Prostate gland (tissue), 2 donors: ENCODE measurements around the gene SSC4D. TPM values are rescaled to one million over a fixed set of nuclear protein-coding genes. Genes with fewer than 3 reads are reported as not detected.

ENCODE experiments used
- DNase-seq: peaks from one replicate; pipeline ENCODE4 v3.0.0-alpha.2; 2019; ENCODE audit warnings: low spot score
- H3K27ac ChIP-seq, 2 donors: fragments of 200-600 bp; sonication (generic); 2 replicates each; pipeline ENCODE4 v1.5.1; 2017 to 2019
- H3K27me3 ChIP-seq: fragments of 200-600 bp; sonication (generic); replicated peaks from 2 replicates; pipeline ENCODE4 v1.5.1; 2019; ENCODE audit not compliant: insufficient read depth
- H3K36me3 ChIP-seq, 2 donors: fragments of 200-600 bp; sonication (generic); 1 replicate in 1 of 2; 2 replicates in 1 of 2; pipeline versions ENCODE4 v1.5.1 to v1.8.1; 2017 to 2019
- H3K4me1 ChIP-seq: fragments of 200-600 bp; sonication (generic); replicated peaks from 2 replicates; pipeline ENCODE4 v1.5.1; 2019
- H3K4me3 ChIP-seq, 2 donors: fragments of 200-600 bp; sonication (generic); 2 replicates each; pipeline ENCODE4 v1.5.1; 2017 to 2019
- H3K9me3 ChIP-seq: fragments of 200-600 bp; sonication (generic); 2 replicates; pipeline ENCODE4 v1.5.1; 2017
- POLR2A ChIP-seq: fragments of 450-650 bp; IDR thresholded peaks from one replicate; pipeline ENCODE4 v1.6.1; 2016; ENCODE audit warnings: antibody characterized with exemption, mild to moderate bottlenecking
- POLR2AphosphoS5 ChIP-seq: sonication (generic); formaldehyde crosslinking; IDR thresholded peaks from one replicate; pipeline ENCODE4 v1.6.1; 2017; ENCODE audit warnings: antibody characterized with exemption
- WGBS: methylation state at CpG from one replicate; pipeline ENCODE4 v1.1.5; 2018; 5-methylcytosine and 5-hydroxymethylcytosine counted together
- intact Hi-C: fragments of 100-400 bp; cut with DNase I; formaldehyde crosslinking; loops from one replicate; pipeline ENCODE4 v1.14.2; 2022
- total RNA-seq, 2 donors: library from RNA; depleted of rRNA; stranded (reverse); fragments of >200 nt; gene quantifications; one replicate each; pipeline ENCODE4 v1.1.0, GENCODE V29; 2016
- TF ChIP-seq, protein P1 (sequence below), 4 experiments: fragments of 200-600 bp in 2 of 4; fragments of 450-650 bp in 2 of 4; sonication (generic) in 2 of 4; IDR thresholded peaks; 1 replicate in 3 of 4; 2 replicates in 1 of 4; pipeline ENCODE4 v1.5.1; 2016 to 2019; ENCODE audit warnings: antibody characterized with exemption in 4 of 4, mild to moderate bottlenecking in 2 of 4, moderate library complexity in 2 of 4

Gene SSC4D
- total RNA-seq, 2 donors from 2014 or later: 1.0 TPM; not detected in 1

DNA sequence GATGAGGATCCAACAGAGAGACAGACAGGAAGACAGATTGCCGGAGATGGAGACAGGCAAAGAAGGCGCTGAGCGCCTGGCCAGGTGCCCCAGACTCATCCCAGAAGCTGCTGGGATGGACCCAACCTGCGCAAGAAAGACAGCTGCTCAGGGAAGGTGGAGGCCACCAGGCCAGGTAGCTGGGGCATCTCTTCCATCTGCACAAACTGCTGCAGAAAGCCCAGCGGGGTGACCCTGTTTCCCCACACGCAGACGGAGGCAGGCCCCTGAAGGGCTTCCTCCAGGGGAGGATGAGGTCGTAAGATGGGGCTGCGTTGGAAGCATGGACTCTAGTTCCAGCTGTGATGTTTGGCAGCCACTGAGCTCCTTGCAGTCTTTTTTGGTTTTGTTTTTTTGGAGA is 34.2 kb downstream of the SSC4D start:
- no peak overlapping the region for H3K27ac ChIP-seq
- no peak overlapping the region for H3K4me3 ChIP-seq
- H3K9me3 ChIP-seq: no peaks in the 10 kb centered on the region
- no peaks in the 10 kb centered on the region for H3K27me3 ChIP-seq
- no peaks in the 10 kb centered on the region for H3K4me1 ChIP-seq
- no peaks in the 10 kb centered on the region for H3K36me3 ChIP-seq
- intact Hi-C loops: no loop called here
- WGBS: 80% methylated on average over 9 of the region's 9 CpGs
- no peak for TF ChIP-seq POLR2AphosphoS5
- TF ChIP-seq, protein P1, sequence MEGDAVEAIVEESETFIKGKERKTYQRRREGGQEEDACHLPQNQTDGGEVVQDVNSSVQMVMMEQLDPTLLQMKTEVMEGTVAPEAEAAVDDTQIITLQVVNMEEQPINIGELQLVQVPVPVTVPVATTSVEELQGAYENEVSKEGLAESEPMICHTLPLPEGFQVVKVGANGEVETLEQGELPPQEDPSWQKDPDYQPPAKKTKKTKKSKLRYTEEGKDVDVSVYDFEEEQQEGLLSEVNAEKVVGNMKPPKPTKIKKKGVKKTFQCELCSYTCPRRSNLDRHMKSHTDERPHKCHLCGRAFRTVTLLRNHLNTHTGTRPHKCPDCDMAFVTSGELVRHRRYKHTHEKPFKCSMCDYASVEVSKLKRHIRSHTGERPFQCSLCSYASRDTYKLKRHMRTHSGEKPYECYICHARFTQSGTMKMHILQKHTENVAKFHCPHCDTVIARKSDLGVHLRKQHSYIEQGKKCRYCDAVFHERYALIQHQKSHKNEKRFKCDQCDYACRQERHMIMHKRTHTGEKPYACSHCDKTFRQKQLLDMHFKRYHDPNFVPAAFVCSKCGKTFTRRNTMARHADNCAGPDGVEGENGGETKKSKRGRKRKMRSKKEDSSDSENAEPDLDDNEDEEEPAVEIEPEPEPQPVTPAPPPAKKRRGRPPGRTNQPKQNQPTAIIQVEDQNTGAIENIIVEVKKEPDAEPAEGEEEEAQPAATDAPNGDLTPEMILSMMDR (IDR thresholded peaks at IDR 0.05): no peak
- TF ChIP-seq POLR2A: no peak
- no peak for DNase-seq

DNA sequence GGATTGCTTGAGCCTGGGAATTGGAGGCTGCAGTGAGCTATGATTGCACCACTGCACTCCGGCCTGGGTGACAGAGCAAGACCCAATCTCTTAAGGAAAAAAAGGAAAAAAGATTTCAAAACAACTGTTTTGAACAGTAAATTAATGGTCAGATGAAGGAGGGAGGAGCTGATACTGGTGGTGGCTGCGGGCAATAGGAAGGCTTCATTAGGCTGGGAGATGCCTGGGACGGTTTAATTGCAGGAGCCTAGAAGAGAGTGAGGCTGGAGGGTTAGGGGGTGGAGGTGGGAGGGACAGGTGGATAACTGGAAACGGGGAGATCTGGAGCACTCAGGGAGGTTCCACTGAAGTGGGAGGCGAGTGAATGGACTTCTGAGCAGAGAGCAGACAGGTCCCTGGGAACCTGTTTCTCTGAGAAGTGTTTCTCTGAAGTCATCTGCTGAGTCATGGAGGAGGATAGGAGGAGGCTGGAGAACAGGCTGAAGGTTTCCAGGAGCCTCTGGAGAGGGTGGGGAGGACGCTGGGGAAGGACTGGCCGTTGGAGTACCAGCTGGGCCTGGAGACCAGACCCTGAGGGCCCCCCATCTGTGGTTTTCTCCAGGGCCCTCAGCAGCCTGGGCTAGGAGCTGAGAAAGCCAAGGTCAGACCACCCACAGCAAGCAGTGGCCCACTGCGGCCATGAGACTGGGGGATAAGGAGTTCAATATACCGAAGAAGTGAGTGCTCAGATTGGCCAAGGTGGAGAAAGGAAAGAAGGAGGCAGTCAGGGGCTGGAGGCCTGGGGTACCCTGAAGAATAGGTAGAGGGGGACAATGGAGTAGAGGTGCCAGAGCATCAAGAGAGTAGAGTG is 36.3 kb downstream of the SSC4D start:
- TF ChIP-seq POLR2A: no peak
- H3K27me3 ChIP-seq: no peaks in the 10 kb centered on the region
- H3K4me3 ChIP-seq: no peak overlapping the region
- no peak overlapping the region for H3K27ac ChIP-seq
- 72% methylated on average over 9 of the region's 9 CpGs for WGBS
- H3K9me3 ChIP-seq: no peaks in the 10 kb centered on the region
- H3K36me3 ChIP-seq: no peaks in the 10 kb centered on the region
- intact Hi-C loops: no loop called here
- DNase-seq: no peak
- no peaks in the 10 kb centered on the region for H3K4me1 ChIP-seq

DNA sequence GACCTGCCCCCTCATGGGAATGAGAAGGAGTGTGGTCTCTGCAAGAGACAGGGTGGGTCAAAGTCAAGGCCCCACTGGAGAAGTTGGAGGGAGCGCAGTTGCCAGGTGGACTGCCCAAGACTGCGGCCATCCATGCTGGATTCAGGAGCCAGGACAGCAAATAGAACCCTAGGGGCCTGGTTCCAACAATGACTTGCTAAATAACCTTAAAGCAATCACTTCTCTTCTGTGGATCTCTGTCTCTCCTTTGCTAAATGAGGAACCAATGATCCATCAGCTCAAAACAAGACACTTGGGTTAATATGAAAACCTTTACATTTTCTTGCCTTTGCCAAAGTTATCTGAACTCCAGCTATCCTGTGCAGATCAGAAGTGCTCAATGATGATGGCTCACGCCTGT is 38.1 kb downstream of the SSC4D start:
- no peak overlapping the region for H3K27ac ChIP-seq
- H3K4me3 ChIP-seq: no peak overlapping the region
- no peak for DNase-seq
- no peaks in the 10 kb centered on the region for H3K27me3 ChIP-seq
- no peak for TF ChIP-seq POLR2AphosphoS5
- TF ChIP-seq POLR2A: no peak
- TF ChIP-seq, protein P1 (IDR thresholded peaks at IDR 0.05): no peak
- 93% methylated on average over 3 of the region's 3 CpGs for WGBS
- no peaks in the 10 kb centered on the region for H3K4me1 ChIP-seq
- no peaks in the 10 kb centered on the region for H3K36me3 ChIP-seq
- H3K9me3 ChIP-seq: no peaks in the 10 kb centered on the region
- intact Hi-C loops: no loop called here

DNA sequence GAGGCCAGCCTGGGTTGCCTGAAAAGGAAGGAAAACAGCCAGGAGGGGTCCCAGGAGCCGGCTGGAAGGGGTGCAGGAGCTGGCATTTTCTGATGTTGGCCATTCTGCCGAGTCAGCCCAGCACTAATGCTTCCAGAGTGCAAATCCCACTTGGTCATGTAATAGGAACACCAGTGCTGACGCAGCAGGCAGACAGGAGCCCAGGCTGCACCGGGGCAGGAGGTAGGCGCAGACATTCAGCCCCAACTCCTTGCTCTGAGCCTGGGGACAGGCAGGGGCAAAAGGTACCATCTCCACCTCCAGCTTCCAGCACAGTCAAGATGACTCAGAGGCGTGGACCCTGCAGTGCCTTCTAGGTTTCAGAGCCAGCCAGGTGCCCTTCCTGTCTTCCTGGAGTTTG is 40.5 kb downstream of the SSC4D start:
- no peaks in the 10 kb centered on the region for H3K4me1 ChIP-seq
- no peak for TF ChIP-seq POLR2A
- no peak for TF ChIP-seq POLR2AphosphoS5
- TF ChIP-seq, protein P1 (IDR thresholded peaks at IDR 0.05): no peak
- DNase-seq: no peak
- intact Hi-C loops: no loop called here
- no peaks in the 10 kb centered on the region for H3K9me3 ChIP-seq
- no peaks in the 10 kb centered on the region for H3K27me3 ChIP-seq
- no peak overlapping the region for H3K27ac ChIP-seq
- 84% methylated on average over 6 of the region's 6 CpGs for WGBS
- H3K4me3 ChIP-seq: no peak overlapping the region
- H3K36me3 ChIP-seq: no peaks in the 10 kb centered on the region

DNA sequence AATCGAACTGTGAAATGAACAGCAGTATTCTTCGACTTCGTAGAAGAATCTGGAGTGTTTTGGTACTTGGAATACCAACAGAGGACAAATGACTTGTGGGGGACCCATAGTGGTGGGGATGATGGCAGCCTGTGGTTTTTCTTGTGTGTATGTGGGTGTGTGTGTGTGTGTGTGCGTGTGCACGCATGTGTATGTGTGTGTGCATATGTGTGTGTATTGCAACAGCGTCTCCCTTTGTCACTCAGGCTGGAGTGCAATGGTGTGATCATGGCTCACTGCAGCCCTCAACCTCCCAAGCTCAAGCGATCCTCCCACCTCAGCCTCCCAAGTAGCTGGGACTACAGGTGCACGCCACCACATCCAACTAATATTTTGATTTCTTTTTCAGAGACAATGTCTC is 41.3 kb downstream of the SSC4D start:
- intact Hi-C loops: no loop called here
- TF ChIP-seq POLR2AphosphoS5: no peak
- TF ChIP-seq, protein P1 (IDR thresholded peaks at IDR 0.05): no peak
- no peak for TF ChIP-seq POLR2A
- Histone ChIP-seq H3K4me3 (no peak overlapping the region), H3K27ac (no peak overlapping the region), H3K27me3 (no peaks in the 10 kb centered on the region), H3K9me3 (no peaks in the 10 kb centered on the region), H3K4me1 (no peaks in the 10 kb centered on the region), H3K36me3 (no peaks in the 10 kb centered on the region)
- WGBS: 95% methylated on average over 8 of the region's 8 CpGs
- no peak for DNase-seq
